Measurements from ENCODE around the gene PCDHB1.
"Not testable (repeated sequence)": the region's sequence is repeated elsewhere in the genome, so short reads cannot be mapped to it uniquely, and the experiment has no call there.

Gene PCDHB1

GRCh38 chr5:141084487-141084989, 33.4 kb downstream of the PCDHB1 start:
- DNase-seq = peak; percentile 84

DNA sequence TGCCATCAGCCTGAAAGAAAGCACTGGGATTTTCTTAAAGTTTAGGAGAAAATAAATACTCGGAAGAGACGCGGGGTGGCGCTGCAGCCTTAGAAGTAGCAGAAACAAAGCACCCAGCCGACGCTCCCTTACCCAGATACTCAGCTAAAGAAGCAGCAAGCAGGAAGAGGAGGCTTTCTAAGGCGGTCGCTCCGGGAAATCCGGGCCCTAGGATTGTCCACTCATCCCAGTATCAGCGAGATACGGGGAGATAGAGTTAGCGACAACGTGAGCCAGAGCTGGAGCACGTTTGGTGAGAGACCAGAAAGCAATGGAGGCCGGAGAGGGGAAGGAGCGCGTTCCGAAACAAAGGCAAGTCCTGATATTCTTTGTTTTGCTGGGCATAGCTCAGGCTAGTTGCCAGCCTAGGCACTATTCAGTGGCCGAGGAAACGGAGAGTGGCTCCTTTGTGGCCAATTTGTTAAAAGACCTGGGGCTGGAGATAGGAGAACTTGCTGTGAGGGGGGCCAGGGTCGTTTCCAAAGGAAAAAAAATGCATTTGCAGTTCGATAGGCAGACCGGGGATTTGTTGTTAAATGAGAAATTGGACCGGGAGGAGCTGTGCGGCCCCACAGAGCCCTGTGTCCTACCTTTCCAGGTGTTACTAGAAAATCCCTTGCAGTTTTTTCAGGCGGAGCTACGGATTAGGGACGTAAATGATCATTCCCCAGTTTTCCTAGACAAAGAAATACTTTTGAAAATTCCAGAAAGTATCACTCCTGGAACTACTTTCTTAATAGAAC, 43.5 kb downstream of the PCDHB1 start, which contains the start of gene PCDHB2:
Gene PCDHB2 (plus strand): TSS at position 135 of the 782 bp plus-strand sequence. CDS start 176 bp downstream, at position 311.
- DNase-seq = peak; percentile 79

- no peak for DNase-seq
These were observed 44.1 kb downstream of the PCDHB1 start for GRCh38 chr5:141095263-141095641.

- not testable (repeated sequence) for DNase-seq
These were observed 45.0 kb downstream of the PCDHB1 start for GRCh38 chr5:141096181-141096580.

- not testable (repeated sequence) for DNase-seq
These were observed 45.4 kb downstream of the PCDHB1 start for GRCh38 chr5:141096586-141096985.

DNA sequence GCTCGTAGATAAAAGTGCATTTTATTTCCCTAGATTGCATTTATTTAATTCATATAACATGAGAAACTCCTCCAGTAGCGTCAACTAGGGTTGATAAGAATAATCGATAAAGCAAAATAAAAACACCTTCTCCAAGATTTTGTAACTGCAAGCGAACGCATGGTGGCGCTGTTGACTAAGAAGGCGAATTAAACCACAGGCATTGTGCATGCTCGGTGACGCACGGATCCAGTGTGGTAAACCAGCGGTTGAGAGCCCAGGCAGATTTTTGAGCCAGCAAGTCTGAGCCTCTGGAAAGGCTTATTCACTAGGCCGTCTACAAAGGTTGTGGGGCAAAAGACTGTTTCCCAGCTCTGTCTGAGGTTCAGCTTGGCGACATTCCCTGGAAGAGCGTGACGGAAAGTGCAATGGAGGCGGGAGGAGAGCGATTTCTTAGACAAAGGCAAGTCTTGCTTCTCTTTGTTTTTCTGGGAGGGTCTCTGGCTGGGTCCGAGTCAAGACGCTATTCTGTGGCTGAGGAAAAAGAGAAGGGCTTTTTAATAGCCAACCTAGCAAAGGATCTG, 49.1 kb downstream of the PCDHB1 start, which contains the start of gene PCDHB3:
Gene PCDHB3 (plus strand): TSS at position 231 of the 563 bp plus-strand sequence. CDS start 177 bp downstream, at position 408.
- peak; percentile 81 for DNase-seq

DNA sequence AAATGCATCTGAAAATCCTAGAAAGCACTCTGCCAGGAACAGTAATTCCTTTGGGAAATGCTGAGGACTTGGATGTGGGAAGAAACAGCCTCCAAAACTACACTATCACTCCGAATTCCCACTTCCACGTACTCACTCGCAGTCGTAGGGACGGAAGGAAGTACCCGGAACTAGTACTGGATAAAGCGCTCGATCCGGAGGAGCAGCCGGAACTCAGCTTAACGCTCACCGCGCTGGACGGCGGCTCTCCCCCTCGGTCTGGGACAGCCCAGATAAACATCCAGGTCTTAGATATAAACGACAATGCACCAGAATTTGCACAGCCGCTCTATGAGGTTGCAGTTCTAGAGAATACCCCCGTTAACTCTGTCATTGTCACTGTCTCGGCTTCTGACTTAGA, 49.9 kb downstream of the PCDHB1 start:
- no peak for DNase-seq

DNA sequence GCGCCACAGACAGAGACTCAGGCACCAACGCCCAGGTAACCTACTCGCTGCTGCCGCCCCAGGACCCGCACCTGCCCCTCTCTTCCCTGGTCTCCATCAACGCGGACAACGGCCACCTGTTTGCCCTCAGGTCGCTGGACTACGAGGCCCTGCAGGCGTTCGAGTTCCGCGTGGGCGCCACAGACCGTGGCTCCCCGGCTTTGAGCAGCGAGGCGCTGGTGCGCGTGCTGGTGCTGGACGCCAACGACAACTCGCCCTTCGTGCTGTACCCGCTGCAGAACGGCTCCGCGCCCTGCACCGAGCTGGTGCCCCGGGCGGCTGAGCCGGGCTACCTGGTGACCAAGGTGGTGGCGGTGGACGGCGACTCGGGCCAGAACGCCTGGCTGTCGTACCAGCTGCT, 50.9 kb downstream of the PCDHB1 start:
- not testable (repeated sequence) for DNase-seq

- not testable (repeated sequence) for DNase-seq
These were observed 51.3 kb downstream of the PCDHB1 start for GRCh38 chr5:141102471-141102870.

DNA sequence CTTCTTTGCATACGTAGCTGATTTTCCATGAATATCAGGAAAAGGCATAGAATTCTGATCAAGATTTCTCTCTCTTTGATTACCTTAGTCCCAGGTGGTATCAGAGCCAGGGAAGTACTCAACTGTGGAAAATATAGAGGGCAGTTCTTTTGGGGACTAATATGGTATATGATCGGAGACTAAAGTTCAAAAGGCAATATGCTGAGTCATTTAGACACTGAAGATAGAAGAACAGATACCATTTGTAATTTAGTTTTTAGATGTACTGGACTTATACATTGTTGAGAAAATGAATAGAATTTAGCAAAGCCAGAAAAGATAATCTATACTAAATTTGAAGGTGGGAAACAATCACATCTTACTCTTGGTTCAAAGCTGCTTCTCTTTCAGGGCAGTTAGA, 54.2 kb downstream of the PCDHB1 start:
- DNase-seq = no peak

All from NCI-H69 (cell line).